ENCODE data around the gene PRKAG1. TPM values are rescaled to one million over a fixed set of nuclear protein-coding genes. Genes with fewer than 3 reads are reported as not detected.

Gene PRKAG1
- polyA plus RNA-seq, 3 donors: 33.6 to 59.4 (median 54.5) TPM

DNA sequence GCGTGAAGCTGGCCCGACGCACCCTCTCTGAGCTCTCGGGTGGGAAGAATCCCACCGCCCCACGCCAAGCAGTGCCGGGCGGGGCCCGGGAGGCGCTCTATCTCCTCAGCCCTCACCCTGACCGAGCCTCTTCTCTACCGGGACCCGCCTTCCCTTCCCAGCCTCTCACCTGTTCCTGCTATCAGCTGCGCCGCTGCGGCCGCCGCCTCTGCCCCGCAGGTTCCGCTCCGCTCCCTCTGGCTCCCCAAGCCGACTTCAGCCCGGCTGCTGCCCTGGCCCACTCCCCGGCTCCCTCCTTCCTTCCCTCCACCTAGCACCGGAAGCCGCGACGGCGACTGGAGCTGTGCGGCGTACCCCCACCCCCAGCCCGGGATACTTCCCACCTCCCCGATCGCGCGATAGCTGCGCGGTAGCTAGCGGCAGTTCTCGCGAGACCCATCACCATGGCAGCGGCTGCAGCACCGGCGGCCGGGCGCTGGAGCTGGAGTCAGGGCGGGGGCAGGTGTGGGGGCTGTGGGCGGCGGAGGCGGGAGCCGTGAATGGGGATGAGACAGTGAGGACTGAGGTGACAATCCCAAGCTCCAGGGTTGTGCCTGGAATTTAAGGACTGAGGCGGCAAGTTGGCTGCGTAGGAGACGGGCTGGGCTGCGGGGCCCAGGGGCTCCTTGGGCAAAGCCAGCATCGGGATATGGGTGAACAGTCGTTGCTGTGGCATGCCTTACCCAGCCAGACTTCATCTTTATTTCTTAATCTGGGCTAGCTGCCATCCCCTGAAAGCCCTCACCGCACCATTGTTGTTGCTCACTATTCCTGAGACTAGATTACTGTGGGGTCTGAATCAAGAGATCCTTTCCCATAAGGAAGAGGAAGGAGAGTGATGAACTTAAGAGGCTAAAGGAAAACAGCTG is 61.2 kb downstream of the PRKAG1 start, which contains the start of gene ARF3:
Gene ARF3 (minus strand): TSS at position 347 of the 908 bp plus-strand sequence. CDS start 16,392 bp downstream, outside the sequence.
- peak within 1 kb of the TSS; percentile 55 for H3K27ac ChIP-seq (ENCODE audit: low read depth, low read length)
- WGBS, 3 donors: 1 to 2% (median 1%) methylated on average over 48 to 58 of the region's 58 CpGs

DNA sequence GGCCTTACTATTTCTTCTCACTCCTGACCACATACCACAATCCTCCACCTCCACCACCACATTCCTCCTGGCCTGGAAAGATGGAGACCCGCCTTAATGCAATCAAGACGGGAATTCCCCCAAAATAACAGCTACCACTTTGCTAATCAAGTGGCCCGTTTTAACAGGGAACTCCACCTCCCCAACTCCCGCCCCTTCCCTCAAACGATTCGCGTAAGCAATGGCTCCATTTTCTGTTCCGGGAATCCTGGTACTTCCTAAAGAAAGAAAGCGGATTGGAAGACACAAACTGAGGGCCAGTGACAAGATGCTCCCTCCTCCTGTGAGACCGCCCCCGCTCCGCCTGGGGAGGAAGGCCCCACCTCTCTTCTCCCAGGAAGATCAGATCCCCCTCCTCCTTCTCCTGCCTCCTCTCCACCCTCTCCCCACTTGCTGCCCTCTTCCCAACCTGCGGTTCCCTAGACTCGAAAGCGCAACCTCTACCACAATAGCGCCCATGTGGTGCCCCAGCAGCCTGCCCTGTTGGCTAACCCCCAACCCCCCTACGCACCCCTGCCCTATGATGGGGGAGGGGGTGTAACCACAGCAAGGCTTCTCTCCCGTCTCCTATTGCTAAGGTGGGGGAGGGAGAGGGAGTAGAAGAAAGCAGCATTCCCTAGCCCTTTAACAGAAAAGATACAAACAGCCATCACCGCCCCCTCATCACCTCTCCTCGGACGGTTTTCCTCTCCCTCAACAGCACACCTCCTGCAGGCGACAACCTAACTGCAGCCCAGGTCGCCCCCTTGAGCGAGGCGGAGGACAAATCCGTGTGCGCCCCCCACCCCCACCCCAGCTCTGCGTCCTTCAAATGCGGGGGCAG is 62.1 kb downstream of the PRKAG1 start:
- WGBS, 3 donors: 0 to 2% (median 1%) methylated on average over 23 to 28 of the region's 29 CpGs
- peak overlapping the region; percentile 55 for H3K27ac ChIP-seq (ENCODE audit: low read depth, low read length)

DNA sequence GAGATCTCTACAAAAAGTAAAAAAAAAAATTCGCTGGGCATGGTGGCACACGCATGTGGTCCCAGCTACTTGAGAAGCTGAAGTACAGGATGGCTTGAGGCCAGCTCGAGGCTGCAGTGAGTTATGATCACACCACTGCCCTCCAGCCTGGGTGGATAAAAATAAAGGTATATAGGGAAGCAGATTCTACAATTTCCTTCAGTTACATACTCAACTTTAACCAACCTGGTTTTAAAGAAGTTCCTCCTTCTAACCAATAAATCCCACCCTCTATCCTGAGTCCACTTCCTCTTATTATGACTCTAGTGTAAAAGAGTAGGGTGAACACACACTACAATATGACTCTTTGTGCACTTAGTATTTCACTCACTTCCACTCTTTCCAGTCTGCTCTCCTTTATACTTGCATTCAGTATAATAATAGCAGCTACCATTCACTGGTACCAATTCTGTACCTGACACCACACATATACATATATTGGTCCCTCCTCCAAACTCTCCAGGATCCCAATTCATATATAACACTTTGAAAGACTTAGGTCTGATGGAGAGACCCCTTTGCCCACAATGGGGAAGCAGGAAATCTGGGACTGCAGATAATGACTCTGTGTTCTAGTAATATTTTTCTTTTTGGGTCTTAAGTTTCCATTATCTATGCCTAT is 63.6 kb downstream of the PRKAG1 start:
- WGBS, 3 donors: 64 to 85% (median 64%) methylated on average over 3 of the region's 3 CpGs
- H3K27ac ChIP-seq (ENCODE audit: low read depth, low read length): no peak overlapping the region

DNA sequence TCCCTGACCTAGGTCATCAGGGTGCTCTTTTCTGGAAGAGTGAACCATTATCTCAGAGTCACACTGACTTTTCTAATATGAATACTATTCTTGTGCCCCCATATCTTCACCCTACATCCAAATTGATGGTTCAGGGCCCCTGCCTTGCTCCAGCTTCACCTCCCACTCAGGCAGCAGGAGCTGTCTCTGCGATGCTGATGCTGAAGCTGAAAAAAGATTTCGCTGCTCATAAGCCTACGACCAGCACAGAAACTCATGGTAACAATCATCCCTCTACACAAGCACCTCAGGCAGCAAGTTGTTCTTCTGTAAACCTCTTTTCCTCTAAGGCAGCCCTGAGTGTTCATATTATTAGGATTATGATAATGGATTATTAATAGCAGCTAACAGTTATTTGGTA is 64.5 kb downstream of the PRKAG1 start:
- no peak overlapping the region for H3K27ac ChIP-seq (ENCODE audit: low read depth, low read length)
- WGBS, 3 donors: 93 to 97% (median 95%) methylated on average over 3 of the region's 3 CpGs

DNA sequence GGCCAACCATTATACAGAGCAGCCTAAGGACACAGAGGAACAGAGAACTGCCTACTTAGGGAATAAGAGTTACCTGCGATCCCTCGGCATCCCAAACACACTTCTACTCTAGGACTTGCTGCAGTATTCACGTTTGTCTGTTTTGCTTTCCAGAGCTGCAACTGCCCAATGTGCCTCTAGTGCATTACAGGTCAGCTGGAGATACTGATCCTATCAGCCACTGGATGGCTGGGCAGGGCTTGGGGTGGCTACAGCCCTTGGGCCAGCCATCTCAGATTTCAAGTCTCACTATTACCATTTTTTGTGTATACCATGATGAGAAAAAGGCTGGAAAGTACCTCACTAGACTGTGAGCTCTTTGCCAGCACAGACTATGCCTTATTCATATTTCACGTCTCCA is 65.9 kb downstream of the PRKAG1 start:
- no peak overlapping the region for H3K27ac ChIP-seq (ENCODE audit: low read depth, low read length)
- 88 to 93% (median 88%) methylated on average over 4 of the region's 4 CpGs for WGBS, 3 donors

Other genes with a start within 250 kb of the PRKAG1 start
- 10 to 100 TPM; 17.9 to 62.3 (median 28.0) TPM for gene ADCY6, start 229.7 kb downstream of the PRKAG1 start, polyA plus RNA-seq
- gene CACNB3, start 200.3 kb downstream of the PRKAG1 start, polyA plus RNA-seq: 10 to 100 TPM in 1 of 3 donors, 1 to 10 TPM in 2; 3.1 to 16.6 (median 6.9) TPM
- 10 to 100 TPM; 33.2 to 42.7 (median 33.4) TPM for gene DDX23, start 166.6 kb downstream of the PRKAG1 start, polyA plus RNA-seq
- gene RND1, start 152.9 kb downstream of the PRKAG1 start, polyA plus RNA-seq: 10 to 100 TPM in 1 of 3 donors, 1 to 10 TPM in 2; 2.1 to 12.4 (median 9.0) TPM
- gene FKBP11, start 93.3 kb downstream of the PRKAG1 start, polyA plus RNA-seq: 100 to 1,000 TPM in 1 of 3 donors, 10 to 100 TPM in 2; 30.5 to 156 (median 45.0) TPM
- 10 to 100 TPM; 26.8 to 73.8 (median 68.1) TPM for gene ARF3, start 61.3 kb downstream of the PRKAG1 start, polyA plus RNA-seq
- 1 to 10 TPM in 1 of 3 donors, under 1 TPM in 2; 0.17 to 1.9 (median 0.70) TPM for gene WNT10B, start 47.0 kb downstream of the PRKAG1 start, polyA plus RNA-seq
- gene WNT1, start 40.5 kb downstream of the PRKAG1 start, polyA plus RNA-seq: not detected
- under 1 TPM in 2 of 3 donors, not detected in 1; 0.10 to 0.12 TPM for gene DDN, start 19.4 kb downstream of the PRKAG1 start, polyA plus RNA-seq
- 10 to 100 TPM; 12.6 to 41.6 (median 23.4) TPM for gene KMT2D, start 42.0 kb upstream of the PRKAG1 start, polyA plus RNA-seq
- gene RHEBL1, start 51.2 kb upstream of the PRKAG1 start, polyA plus RNA-seq: 1 to 10 TPM in 1 of 3 donors, under 1 TPM in 2; 0.53 to 2.6 (median 0.55) TPM
- gene DHH, start 76.0 kb upstream of the PRKAG1 start, polyA plus RNA-seq: 1 to 10 TPM in 2 of 3 donors, under 1 TPM in 1; 0.22 to 1.8 (median 1.5) TPM
- gene LMBR1L, start 92.1 kb upstream of the PRKAG1 start, polyA plus RNA-seq: 10 to 100 TPM; 22.5 to 38.7 (median 28.2) TPM
- gene TUBA1B, start 112.6 kb upstream of the PRKAG1 start, polyA plus RNA-seq: 100 to 1,000 TPM; 184 to 751 (median 746) TPM
- gene TUBA1A, start 170.3 kb upstream of the PRKAG1 start, polyA plus RNA-seq: 100 to 1,000 TPM in 2 of 3 donors, 10 to 100 TPM in 1; 51.3 to 167 (median 154) TPM
- 100 to 1,000 TPM; 108 to 342 (median 166) TPM for gene TUBA1C, start 246.3 kb upstream of the PRKAG1 start, polyA plus RNA-seq